ENCODE results near the gene CRB1.

Gene CRB1

GRCh38 chr1:197366996-197367395 is 98.9 kb downstream of the CRB1 start:
- TF ChIP-seq CTCF (IDR thresholded peaks at IDR 0.05) = no peak

DNA sequence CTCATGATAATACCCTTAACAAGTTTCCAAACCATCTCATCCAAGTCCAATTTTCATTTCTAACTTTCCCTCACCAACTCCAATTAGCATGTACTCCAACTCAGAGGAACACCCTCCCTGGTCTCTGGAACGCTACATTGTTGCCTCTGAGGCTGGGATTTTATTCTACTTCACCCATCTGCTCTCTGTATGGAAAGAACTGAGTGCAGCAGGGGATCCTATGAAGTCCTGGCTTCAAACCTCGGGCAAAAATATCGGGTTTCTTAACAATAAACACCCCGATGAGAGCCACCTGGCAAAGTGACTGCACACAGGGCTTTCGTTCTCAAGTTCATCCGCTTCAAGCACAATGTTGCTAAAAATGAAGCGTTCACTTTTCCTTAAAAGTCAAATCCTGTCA is 99.6 kb downstream of the CRB1 start:
- TF ChIP-seq CTCF (IDR thresholded peaks at IDR 0.05) = no peak

GRCh38 chr1:197374428-197374827 is 106.4 kb downstream of the CRB1 start:
- TF ChIP-seq CTCF (IDR thresholded peaks at IDR 0.05) = no peak

GRCh38 chr1:197384471-197384870 is 116.4 kb downstream of the CRB1 start:
- TF ChIP-seq CTCF (IDR thresholded peaks at IDR 0.05) = no peak

- TF ChIP-seq CTCF (IDR thresholded peaks at IDR 0.05) = no peak
Measured at GRCh38 chr1:197388801-197389200, 120.7 kb downstream of the CRB1 start.

DNA sequence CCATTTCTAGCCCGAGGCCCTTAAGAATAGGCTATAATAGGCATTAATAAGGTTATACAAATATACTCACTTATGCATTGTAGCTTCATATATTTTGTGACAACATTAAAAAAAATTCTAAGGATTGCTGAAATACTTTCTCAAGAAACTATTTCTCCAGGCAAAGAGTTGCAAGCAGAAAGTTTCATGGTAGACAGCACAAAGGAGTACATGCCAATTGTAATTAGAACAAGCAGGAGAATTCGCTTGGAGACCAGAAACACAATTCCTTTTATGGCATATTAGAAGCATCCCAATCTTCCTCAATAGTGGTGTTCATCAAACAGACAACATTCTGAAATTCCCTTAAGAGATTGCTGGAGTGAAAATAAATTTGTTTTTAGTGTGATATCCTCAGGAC is 122.8 kb downstream of the CRB1 start:
- TF ChIP-seq CTCF (IDR thresholded peaks at IDR 0.05) = no peak

DNA sequence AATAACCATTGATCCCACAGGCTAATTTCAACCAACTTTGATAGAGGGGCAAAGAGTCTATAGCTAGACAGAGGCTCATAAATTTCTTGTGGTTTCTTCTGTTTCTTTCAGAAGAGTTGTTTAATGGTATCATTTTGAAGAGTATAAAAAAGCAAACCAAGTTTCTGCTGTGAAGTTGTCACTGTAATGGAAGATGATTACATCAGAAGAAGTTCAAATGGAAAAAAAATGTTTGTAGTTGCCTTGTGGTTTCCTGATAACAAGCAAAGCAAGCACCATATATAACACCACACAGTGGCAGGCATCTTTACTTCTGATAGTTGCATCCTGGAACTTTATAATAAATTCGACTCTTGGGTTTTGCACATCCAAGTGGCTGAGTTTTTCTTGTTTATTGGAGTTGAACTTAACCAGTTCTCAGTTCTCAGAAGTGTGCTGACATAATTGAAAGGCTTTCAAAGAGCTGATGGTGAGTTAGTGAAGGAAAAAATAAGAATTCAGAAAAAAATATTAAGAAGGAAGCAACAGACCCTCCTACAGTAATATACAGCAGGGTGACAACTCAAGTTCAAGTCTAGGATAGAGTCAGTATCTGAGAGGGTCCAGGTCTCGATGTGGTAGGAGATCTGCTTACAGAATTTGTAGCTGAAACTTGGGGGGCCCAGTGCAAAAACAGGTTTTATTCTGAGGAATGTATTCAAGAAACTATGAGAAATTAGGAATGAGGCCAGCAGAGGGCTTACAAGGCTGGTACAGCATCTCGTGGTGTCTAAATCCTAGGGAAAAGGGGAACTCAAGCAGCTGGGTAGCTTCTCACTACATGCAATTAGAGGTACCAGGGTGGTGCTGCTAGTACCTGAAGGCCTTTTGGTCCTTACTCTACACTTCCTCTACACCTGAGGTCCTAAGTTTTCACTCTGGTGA is 123.5 kb downstream of the CRB1 start:
- no peak for TF ChIP-seq CTCF (IDR thresholded peaks at IDR 0.05)

All from LNCAP (cell line).